HG02973 (cell line): ENCODE data around the gene MEAK7.

Experiments used
- ATAC-seq: cut with Tn5 transposase; IDR thresholded peaks from one replicate; pipeline ENCODE4 v1.9.1; 2021; ENCODE audit warnings: moderate library complexity; ENCODE audit not compliant: unreplicated experiment

MEAK7 gene

GRCh38 chr16:84504420-84505248, at the start of gene MEAK7:
MEAK7 (minus strand) TSS chr16:84504659; CDS start chr16:84498086, 6,573 bp downstream.
- ATAC-seq: peak; percentile 96

GRCh38 chr16:84553873-84554399, 49.5 kb upstream of the MEAK7 start:
- ATAC-seq: no peak

GRCh38 chr16:84552135-84552534, 47.7 kb upstream of the MEAK7 start:
- no peak for ATAC-seq

- no peak for ATAC-seq
These were observed 45.6 kb upstream of the MEAK7 start for GRCh38 chr16:84550096-84550495.

GRCh38 chr16:84548971-84549844, 44.7 kb upstream of the MEAK7 start:
- no peak for ATAC-seq

GRCh38 chr16:84548508-84548907, 44.0 kb upstream of the MEAK7 start:
- ATAC-seq: no peak

- no peak for ATAC-seq
These were observed 43.1 kb upstream of the MEAK7 start for GRCh38 chr16:84547546-84548061.

GRCh38 chr16:84546669-84547545, 42.4 kb upstream of the MEAK7 start:
- ATAC-seq: no peak

- ATAC-seq: no peak
These were observed 40.8 kb upstream of the MEAK7 start for GRCh38 chr16:84545114-84545737.

- no peak for ATAC-seq
These were observed 39.7 kb upstream of the MEAK7 start for GRCh38 chr16:84544031-84544773.

GRCh38 chr16:84543253-84543652, 38.8 kb upstream of the MEAK7 start:
- ATAC-seq: no peak

- no peak for ATAC-seq
These were observed 37.7 kb upstream of the MEAK7 start for GRCh38 chr16:84541999-84542817.

GRCh38 chr16:84540194-84540593, 35.7 kb upstream of the MEAK7 start:
- ATAC-seq: no peak

- ATAC-seq: no peak
These were observed 33.9 kb upstream of the MEAK7 start for GRCh38 chr16:84538222-84538840.

- no peak for ATAC-seq
These were observed 33.2 kb upstream of the MEAK7 start for GRCh38 chr16:84537491-84538151.

- no peak for ATAC-seq
These were observed 31.4 kb upstream of the MEAK7 start for GRCh38 chr16:84535851-84536250.

GRCh38 chr16:84535408-84535807, 30.9 kb upstream of the MEAK7 start:
- ATAC-seq: no peak
